AG09319 (cell line): ENCODE measurements around the gene LTF.

Experiments
- DNase-seq: peaks from one replicate; pipeline ENCODE4 v3.0.0-alpha.2; 2010; ENCODE audit warnings: low read depth; ENCODE audit errors: extremely low read depth
- CTCF ChIP-seq: IDR thresholded peaks from 2 replicates; pipeline ENCODE4 v1.5.1; 2011; ENCODE audit warnings: low read depth, mild to moderate bottlenecking, inconsistent platforms, low read length, moderate library complexity

Gene LTF

GRCh38 chr3:46464326-46465195 lies at the start of gene LTF:
TSS of gene LTF (minus strand) at chr3:46464905. CDS start at chr3:46464867, 38 bp downstream.
- DNase-seq: no peak
- TF ChIP-seq CTCF: no peak

GRCh38 chr3:46512191-46512749 lies 47.6 kb upstream of the LTF start:
- no peak for TF ChIP-seq CTCF
- DNase-seq: no peak

GRCh38 chr3:46509661-46510187 lies 45.0 kb upstream of the LTF start:
- no peak for TF ChIP-seq CTCF
- DNase-seq: no peak

GRCh38 chr3:46508850-46509591 lies 44.3 kb upstream of the LTF start:
- no peak for DNase-seq
- no peak for TF ChIP-seq CTCF

- TF ChIP-seq CTCF: no peak
- no peak for DNase-seq
Observed at GRCh38 chr3:46506526-46506925, 41.8 kb upstream of the LTF start.

- no peak for TF ChIP-seq CTCF
- DNase-seq: no peak
Observed at GRCh38 chr3:46505953-46506352, 41.2 kb upstream of the LTF start.
